NK-92 treated with Interleukin-12 subunit alpha and Interleukin-12 subunit beta, amount 100 ng/mL, for 24 hours (cell line): ENCODE data around the gene PRKG1.

Source experiments
- DNase-seq: peaks from one replicate; lab custom pipeline; 2025; lab: John Stamatoyannopoulos, UW

PRKG1 gene

DNA sequence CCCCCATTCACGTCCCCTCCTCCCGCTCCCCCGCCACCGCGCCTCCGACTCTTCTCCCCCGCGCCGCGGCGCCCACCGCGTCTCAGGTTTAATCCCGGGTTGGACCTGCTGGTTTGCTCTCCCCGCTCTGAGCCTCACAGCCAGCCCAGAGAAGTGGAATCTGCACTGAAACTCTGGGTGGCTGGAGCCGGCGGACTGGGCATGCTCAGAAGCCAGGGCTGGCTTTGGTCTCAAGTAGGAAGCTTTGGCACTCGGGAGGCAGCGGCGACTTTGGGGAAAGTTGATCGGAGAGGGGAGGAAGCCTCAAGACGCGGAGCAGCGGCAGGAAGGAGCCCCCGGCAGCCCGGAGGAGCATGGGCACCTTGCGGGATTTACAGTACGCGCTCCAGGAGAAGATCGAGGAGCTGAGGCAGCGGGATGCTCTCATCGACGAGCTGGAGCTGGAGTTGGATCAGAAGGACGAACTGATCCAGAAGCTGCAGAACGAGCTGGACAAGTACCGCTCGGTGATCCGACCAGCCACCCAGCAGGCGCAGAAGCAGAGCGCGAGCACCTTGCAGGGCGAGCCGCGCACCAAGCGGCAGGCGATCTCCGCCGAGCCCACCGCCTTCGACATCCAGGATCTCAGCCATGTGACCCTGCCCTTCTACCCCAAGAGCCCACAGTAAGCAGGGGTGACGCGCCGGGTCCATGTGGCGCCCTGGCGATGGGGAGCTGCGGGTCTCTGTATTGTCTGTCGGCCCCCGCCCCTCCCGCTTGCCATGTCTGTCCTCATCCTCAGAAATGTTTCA lies at the start of gene PRKG1:
Gene PRKG1, plus strand, starts transcription at position 250 of the 791 bp plus-strand sequence.
- no peak for DNase-seq

DNA sequence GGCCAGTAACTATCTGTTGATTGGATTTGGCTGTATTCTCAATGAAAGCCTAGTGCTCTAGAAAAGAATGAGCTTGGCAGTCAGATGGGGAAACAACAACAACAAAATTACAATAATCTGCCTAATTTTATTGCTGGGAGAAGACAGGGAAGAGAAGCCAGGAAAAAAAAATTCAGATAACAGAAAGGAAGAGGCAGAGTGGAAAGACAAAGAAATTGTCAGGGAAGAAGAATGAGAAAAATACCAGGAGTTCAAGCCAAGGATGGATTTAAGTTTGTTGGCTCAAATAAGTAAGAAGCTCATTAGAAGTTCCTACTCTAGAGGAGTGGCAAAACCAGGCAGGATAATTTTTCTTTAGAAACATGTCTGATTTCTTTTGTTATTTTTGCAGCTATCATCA lies 45.9 kb upstream of the PRKG1 start:
- no peak for DNase-seq

DNA sequence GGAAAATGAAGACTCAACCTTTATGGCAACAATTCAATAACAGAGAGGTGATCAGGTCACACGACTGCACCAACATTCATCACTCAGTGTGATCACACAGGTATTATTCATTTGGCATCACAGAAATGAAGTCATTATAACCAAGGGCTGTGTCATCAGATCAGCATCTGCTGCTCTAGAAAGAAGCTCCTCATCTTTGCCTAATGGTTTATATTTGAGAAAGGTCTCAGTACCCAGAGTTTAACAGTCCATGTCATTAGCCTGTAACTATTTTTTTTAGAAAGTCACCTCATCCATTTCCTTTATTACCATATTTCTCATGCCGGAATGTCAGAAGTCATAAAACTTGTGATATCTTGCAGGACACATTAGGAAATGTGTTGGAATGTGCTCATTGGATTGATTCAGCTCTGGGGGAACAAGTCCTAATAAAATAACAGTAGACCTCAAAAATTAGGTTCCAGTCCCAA lies 45.1 kb upstream of the PRKG1 start:
- DNase-seq = no peak

DNA sequence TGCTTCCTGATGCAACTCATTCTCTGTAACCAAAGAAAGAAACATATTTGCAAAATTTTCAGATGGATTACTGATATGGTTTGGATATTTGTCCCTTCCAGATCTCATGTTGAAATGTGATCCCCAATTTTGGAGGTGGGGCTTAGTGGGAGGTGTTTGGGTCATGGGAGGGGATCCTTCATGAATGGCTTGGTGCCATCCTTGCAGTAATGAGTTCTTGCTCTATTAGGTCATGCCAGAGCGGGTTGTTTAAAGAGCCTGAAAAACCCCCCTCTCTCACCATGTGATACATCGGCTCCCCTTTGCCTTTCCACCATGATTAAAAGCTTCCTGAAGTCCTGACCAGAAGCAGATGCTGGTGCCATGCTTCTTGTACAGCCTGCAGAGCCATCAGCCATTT lies 43.8 kb upstream of the PRKG1 start:
- DNase-seq = no peak

DNA sequence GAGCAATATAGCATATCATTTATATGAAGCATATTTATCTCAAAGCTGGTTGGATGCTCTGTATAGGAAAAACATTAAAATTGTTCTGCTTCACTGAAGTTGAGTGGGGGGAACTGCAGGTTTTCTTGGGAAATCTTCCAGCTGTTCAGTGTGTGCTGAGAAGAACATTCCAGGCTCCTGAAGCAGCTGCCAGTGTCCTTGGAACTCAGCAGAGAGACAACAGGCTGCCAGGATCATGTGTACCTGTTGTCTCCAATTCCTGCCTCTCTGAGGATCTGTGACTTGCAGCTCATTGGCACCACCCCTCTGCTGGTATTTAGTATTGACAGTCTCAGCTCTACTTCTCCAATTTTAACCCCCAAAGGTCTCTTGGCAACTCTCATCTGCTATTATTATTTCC lies 42.3 kb upstream of the PRKG1 start:
- no peak for DNase-seq

GRCh38 chr10:51034769-51035168 lies 39.5 kb upstream of the PRKG1 start:
- no peak for DNase-seq

GRCh38 chr10:51035344-51035743 lies 38.9 kb upstream of the PRKG1 start:
- no peak for DNase-seq

DNA sequence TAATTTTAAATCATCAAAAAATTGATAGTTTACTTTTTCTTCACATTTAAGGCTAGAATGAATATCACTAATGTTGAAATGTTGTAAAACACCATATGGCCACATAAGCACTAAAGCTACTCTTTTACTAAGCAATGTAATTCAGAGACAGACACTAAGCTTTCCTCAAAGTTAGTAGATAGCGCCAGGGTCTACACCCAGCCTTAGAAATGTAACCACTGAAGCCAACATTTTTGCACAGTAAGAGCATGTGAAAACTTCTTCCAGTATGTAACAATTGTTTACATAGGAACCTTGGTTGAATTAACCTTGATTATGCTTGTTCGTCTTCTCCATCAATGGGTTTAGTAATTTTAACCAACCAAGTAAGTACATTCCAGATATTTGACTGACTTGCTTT lies 28.4 kb upstream of the PRKG1 start:
- DNase-seq = no peak

DNA sequence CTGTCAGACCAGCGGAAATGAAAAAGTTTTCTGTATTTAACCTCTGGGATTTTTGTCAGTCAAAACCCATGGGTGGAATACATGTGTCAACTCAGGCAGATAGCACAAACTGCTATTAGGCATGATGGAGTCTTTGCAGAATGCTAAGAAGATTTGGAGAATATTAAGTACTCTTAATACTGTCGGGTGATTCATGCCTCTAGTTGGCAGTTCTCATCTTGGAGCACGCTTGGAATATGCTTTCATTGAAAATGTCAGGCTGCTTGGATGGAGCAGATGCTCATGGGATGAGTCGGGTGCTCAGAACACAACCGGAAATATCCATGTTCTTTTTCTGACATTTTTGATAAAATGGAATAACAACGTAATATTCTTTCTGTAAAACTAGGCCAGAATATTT lies 27.6 kb upstream of the PRKG1 start:
- no peak for DNase-seq

GRCh38 chr10:51047857-51048256 lies 26.4 kb upstream of the PRKG1 start:
- DNase-seq = no peak

DNA sequence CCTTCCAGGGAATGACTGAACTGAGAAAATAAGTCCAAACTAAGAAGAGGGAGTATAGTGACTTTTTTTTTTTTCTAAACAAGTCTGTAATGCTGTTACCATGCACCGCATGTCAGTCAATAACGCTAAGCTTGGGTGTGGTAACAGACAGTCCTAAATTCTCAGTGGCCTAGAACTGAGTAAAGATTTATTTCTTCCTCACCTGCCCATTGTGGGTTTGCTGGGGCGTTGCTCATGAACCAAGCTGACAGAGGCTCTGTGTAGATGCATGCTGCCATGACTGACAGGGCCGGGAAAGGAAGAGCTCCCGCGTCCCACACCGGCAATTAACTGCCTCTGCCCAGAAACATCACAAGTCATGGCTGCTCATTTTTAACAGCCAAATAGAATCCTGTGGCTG lies 25.5 kb upstream of the PRKG1 start:
- no peak for DNase-seq

GRCh38 chr10:51052163-51052562 lies 22.1 kb upstream of the PRKG1 start:
- DNase-seq = no peak

DNA sequence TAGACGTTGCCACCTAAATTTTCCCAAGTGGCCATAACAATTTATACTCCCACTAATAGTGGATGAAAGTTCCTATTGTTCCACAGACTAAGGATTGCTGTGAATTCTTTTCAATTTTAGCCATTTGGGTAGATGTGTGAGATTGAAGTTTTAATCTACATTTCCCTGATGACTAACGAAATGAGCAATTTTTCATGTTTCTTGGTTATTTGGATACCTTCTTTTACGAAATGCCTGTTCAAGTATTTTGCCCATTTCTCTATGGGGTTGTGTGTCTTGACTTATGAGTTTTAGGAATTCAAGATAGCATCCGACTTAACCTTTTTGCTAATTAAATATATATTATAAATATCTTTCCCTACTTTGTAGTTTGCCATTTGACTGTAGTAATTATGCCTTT lies 16.4 kb upstream of the PRKG1 start:
- no peak for DNase-seq

GRCh38 chr10:51063166-51063565 lies 11.1 kb upstream of the PRKG1 start:
- no peak for DNase-seq

GRCh38 chr10:51063659-51064535 lies 10.4 kb upstream of the PRKG1 start:
- no peak for DNase-seq

GRCh38 chr10:51066231-51066630 lies 8.1 kb upstream of the PRKG1 start:
- DNase-seq = no peak

GRCh38 chr10:51072210-51072609 lies 2.1 kb upstream of the PRKG1 start:
- DNase-seq = no peak

DNA sequence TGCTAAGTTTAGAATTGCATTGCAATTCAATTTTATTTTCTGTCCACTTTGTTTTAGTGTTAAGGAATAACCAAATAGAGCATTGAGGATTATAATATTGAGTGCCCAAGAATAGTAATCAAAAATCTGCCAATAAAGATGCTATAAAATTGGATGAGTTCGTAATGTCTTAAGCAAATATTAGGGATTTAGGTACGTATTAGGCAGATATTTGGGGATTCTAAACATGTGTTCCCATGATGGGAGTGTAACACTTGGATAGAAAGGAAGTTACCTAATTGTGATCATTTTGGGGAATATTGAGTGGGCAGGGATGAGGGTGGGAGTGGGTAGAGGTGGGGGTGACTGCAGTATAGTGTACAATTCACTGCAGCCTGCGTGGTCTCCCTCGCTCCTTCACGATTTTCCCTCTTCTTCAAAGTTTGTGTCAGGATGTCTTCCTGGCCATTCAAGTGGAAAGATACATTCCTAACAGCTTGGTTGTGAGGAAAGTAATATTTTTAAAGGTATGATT lies 1.3 kb upstream of the PRKG1 start:
- DNase-seq = no peak

- no peak for DNase-seq
These were observed 642 bp upstream of the PRKG1 start for GRCh38 chr10:51073453-51074237.

DNA sequence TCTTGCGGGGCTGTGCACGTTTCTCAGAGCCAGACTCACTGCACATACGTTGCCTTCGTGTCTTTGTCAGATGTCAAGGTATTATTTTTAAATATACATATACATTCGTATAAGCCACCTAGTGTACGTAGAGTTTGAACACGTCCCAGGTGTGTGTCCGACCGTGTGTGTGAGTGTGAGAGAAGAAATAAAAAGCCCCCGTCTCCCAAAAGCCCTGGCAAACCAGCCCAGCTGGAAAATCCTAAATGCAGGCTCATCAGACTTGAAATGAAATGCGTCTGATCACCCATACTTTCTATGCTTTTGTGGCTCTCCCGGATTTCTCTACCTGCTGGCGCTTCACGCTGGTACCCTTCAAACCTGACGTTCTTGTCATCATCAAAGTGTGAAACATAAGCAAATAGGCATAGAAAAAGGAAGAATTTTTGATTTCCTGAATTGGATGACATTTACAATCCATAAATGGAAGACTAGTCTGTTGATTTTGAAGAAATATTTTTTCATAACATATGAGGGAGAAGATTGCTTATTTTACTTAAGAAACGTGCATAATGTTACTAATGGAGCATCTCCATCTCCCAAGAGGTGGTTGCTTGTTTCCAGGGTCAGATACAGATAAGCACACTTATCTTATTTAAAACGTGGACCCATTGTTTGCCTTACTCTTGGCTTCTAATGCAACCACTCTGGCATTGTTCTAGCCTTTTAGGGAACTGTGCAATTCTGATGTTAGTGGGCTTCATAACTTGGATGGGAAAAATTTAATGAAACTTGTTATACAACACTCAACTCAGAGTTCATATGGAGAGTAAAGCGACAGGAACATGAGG lies 971 bp downstream of the PRKG1 start:
- DNase-seq = no peak

- DNase-seq = no peak
These were observed 1.6 kb downstream of the PRKG1 start for GRCh38 chr10:51075873-51076229.
